HEK293 (cell line): ENCODE data around the gene NDOR1.
A peak's percentile ranks its signal among the peaks of the same experiment; 100 is the strongest.

Experiments
- CTCF ChIP-seq: fragments of 450-650 bp; formaldehyde crosslinking; IDR thresholded peaks from 2 replicates; pipeline ENCODE4 v1.5.1; 2016; ENCODE audit warnings: missing biosample characterization, missing genetic modification characterization
- ZFP69B ChIP-seq: fragments of 450-650 bp; formaldehyde crosslinking; IDR thresholded peaks from 2 replicates; pipeline ENCODE4 v1.5.1; 2016; ENCODE audit warnings: missing biosample characterization, missing genetic modification characterization
- ZNF16 ChIP-seq: fragments of 450-650 bp; formaldehyde crosslinking; IDR thresholded peaks from 2 replicates; pipeline ENCODE4 v1.5.1; 2016; ENCODE audit warnings: low read depth, missing biosample characterization, missing genetic modification characterization
- ZNF274 ChIP-seq, 2 experiments: fragments of 200-500 bp in 1 of 2; fragments of 450-650 bp in 1 of 2; sonication (Bioruptor generic) in 1 of 2; formaldehyde crosslinking in 1 of 2; IDR thresholded peaks; 2 replicates each; pipeline versions ENCODE4 v1.5.1 to v1.6.1; 2014 to 2016; ENCODE audit warnings: borderline replicate concordance in 1 of 2, inconsistent platforms in 1 of 2, low read length in 1 of 2, missing biosample characterization in 1 of 2, missing genetic modification characterization in 1 of 2
- ZNF302 ChIP-seq: fragments of 450-650 bp; formaldehyde crosslinking; IDR thresholded peaks from 2 replicates; pipeline ENCODE4 v1.5.1; 2016; ENCODE audit warnings: missing biosample characterization, missing genetic modification characterization, low read depth
- ZNF549 ChIP-seq: fragments of 450-650 bp; IDR thresholded peaks from 2 replicates; pipeline ENCODE4 v1.5.1; 2018; ENCODE audit warnings: missing biosample characterization, missing genetic modification characterization, mild to moderate bottlenecking, inconsistent platforms, moderate library complexity
- ZNF558 ChIP-seq: fragments of 450-650 bp; formaldehyde crosslinking; IDR thresholded peaks from 2 replicates; pipeline ENCODE4 v1.5.1; 2016; ENCODE audit warnings: missing biosample characterization, missing genetic modification characterization
- ZNF580 ChIP-seq: fragments of 450-650 bp; formaldehyde crosslinking; IDR thresholded peaks from 2 replicates; pipeline ENCODE4 v1.5.1; 2016; ENCODE audit warnings: missing biosample characterization, missing genetic modification characterization
- ZNF585B ChIP-seq: fragments of 450-650 bp; formaldehyde crosslinking; IDR thresholded peaks from 2 replicates; pipeline ENCODE4 v1.5.1; 2016; ENCODE audit warnings: missing biosample characterization, missing genetic modification characterization
- ZNF639 ChIP-seq: fragments of 450-650 bp; formaldehyde crosslinking; IDR thresholded peaks from 2 replicates; pipeline ENCODE4 v1.5.1; 2016; ENCODE audit warnings: missing biosample characterization, missing genetic modification characterization

- TF ChIP-seq ZNF580 (tag by site-specific recombination) (no peak), CTCF (tag by site-specific recombination) (no peak), ZNF558 (tag by site-specific recombination) (no peak), ZNF639 (tag by site-specific recombination) (no peak), ZNF16 (tag by site-specific recombination) (no peak), ZNF549 (tag by site-specific recombination) (no peak), ZNF585B (tag by site-specific recombination) (no peak), ZFP69B (peak; percentile 65; the same call in 1 of the 2 replicates), ZNF274 (IDR thresholded peaks at IDR 0.05; ENCODE audit: low read length) (no peak), ZNF274 (tag by site-specific recombination; IDR thresholded peaks at IDR 0.05; ENCODE audit: borderline replicate concordance) (no peak), ZNF302 (no peak)
Observed at GRCh38 chr9:137201205-137201868, 4.2 kb upstream of the NDOR1 start.
